H9 (cell line): ENCODE data around the gene ODC1. TPM values are rescaled to one million over a fixed set of nuclear protein-coding genes. Genes with fewer than 3 reads are reported as not detected.

Source experiments
- DNase-seq: peaks from one replicate; pipeline ENCODE4 v3.0.0-alpha.2; 2017
- H2AFZ ChIP-seq: one replicate; pipeline ENCODE4 v1.6.1; 2013; ENCODE audit warnings: mild to moderate bottlenecking, low read length, control low read depth, moderate library complexity
- H2AK5ac ChIP-seq: 2 replicates; pipeline ENCODE4 v1.6.1; 2013; ENCODE audit warnings: low read length, control low read depth, mixed read lengths; ENCODE audit not compliant: insufficient read length
- H2BK120ac ChIP-seq: one replicate; pipeline ENCODE4 v1.6.1; 2013; ENCODE audit warnings: low read depth, mild to moderate bottlenecking, low read length, control low read depth, inconsistent platforms; ENCODE audit not compliant: poor library complexity, severe bottlenecking
- H2BK12ac ChIP-seq: 2 replicates; pipeline ENCODE4 v1.6.1; 2013; ENCODE audit warnings: low read length, control low read depth, mixed read lengths, low read depth; ENCODE audit not compliant: insufficient read length
- H2BK15ac ChIP-seq: 2 replicates; pipeline ENCODE4 v1.6.1; 2013; ENCODE audit warnings: low read depth, low read length, control low read depth
- H2BK20ac ChIP-seq: one replicate; pipeline ENCODE4 v1.6.1; 2013; ENCODE audit warnings: low read depth, mild to moderate bottlenecking, low read length, control low read depth, inconsistent platforms; ENCODE audit not compliant: poor library complexity, severe bottlenecking
- H2BK5ac ChIP-seq: 2 replicates; pipeline ENCODE4 v1.6.1; 2013; ENCODE audit warnings: low read length, control low read depth, mixed read lengths; ENCODE audit not compliant: insufficient read length
- H3K14ac ChIP-seq: 2 replicates; pipeline ENCODE4 v1.6.1; 2013; ENCODE audit warnings: low read length, control low read depth; ENCODE audit not compliant: insufficient read depth
- H3K18ac ChIP-seq: 2 replicates; pipeline ENCODE4 v1.6.1; 2013; ENCODE audit warnings: low read depth, mild to moderate bottlenecking, mixed read lengths, low read length, control low read depth; ENCODE audit not compliant: insufficient read length
- H3K23ac ChIP-seq: 2 replicates; pipeline ENCODE4 v1.6.1; 2013; ENCODE audit warnings: low read length, control low read depth, mixed read lengths, low read depth; ENCODE audit not compliant: insufficient read length
- H3K23me2 ChIP-seq: 2 replicates; pipeline ENCODE4 v1.6.1; 2013; ENCODE audit warnings: low read depth, mild to moderate bottlenecking, mixed read lengths, low read length, control low read depth; ENCODE audit not compliant: insufficient read length, poor library complexity, severe bottlenecking
- H3K27ac ChIP-seq: 2 replicates; pipeline ENCODE4 v1.5.1; 2013; ENCODE audit warnings: low read length, control low read depth, mixed read lengths, low read depth; ENCODE audit not compliant: insufficient read length
- H3K27me3 ChIP-seq: 2 replicates; pipeline ENCODE4 v1.6.1; 2013; ENCODE audit warnings: low read length, control low read depth, inconsistent platforms; ENCODE audit not compliant: insufficient read depth
- H3K4ac ChIP-seq: 2 replicates; pipeline ENCODE4 v1.6.1; 2013; ENCODE audit warnings: low read depth, mild to moderate bottlenecking, control low read depth, inconsistent platforms, low read length, moderate library complexity
- H3K4me1 ChIP-seq: 2 replicates; pipeline ENCODE4 v1.6.1; 2013; ENCODE audit warnings: low read length, control low read depth, inconsistent platforms; ENCODE audit not compliant: insufficient read depth
- H3K4me2 ChIP-seq: 2 replicates; pipeline ENCODE4 v1.6.1; 2013; ENCODE audit warnings: low read length, control low read depth, mixed read lengths; ENCODE audit not compliant: insufficient read length, insufficient read depth
- H3K56ac ChIP-seq: 2 replicates; pipeline ENCODE4 v1.6.1; 2013; ENCODE audit warnings: low read depth, mild to moderate bottlenecking, mixed read lengths, low read length, control low read depth; ENCODE audit not compliant: insufficient read length
- H3K79me1 ChIP-seq: 2 replicates; pipeline ENCODE4 v1.6.1; 2013; ENCODE audit warnings: low read depth, mild to moderate bottlenecking, moderate library complexity, low read length, control low read depth, inconsistent platforms; ENCODE audit not compliant: insufficient read depth, poor library complexity, severe bottlenecking
- H3K79me2 ChIP-seq: 2 replicates; pipeline ENCODE4 v1.6.1; 2013; ENCODE audit warnings: low read length, control low read depth, inconsistent platforms; ENCODE audit not compliant: insufficient read depth
- H3K9ac ChIP-seq: 2 replicates; pipeline ENCODE4 v1.6.1; 2013; ENCODE audit warnings: low read length, control low read depth, mixed read lengths; ENCODE audit not compliant: insufficient read length; ENCODE audit errors: extremely low read depth
- H3K9me3 ChIP-seq: one replicate; pipeline ENCODE4 v1.6.1; 2013; ENCODE audit warnings: low read depth, low read length, inconsistent platforms; ENCODE audit not compliant: control insufficient read depth
- H3T11ph ChIP-seq: one replicate; pipeline ENCODE4 v1.6.1; 2013; ENCODE audit warnings: mild to moderate bottlenecking, low read length, control low read depth, inconsistent platforms
- H4K20me1 ChIP-seq: one replicate; pipeline ENCODE4 v1.6.1; 2013; ENCODE audit not compliant: control insufficient read depth, insufficient read length, insufficient read depth
- H4K5ac ChIP-seq: 2 replicates; pipeline ENCODE4 v1.6.1; 2013; ENCODE audit warnings: low read depth, mild to moderate bottlenecking, mixed read lengths, low read length, control low read depth; ENCODE audit not compliant: insufficient read length
- H4K8ac ChIP-seq: replicated peaks from 2 replicates; pipeline ENCODE4 v1.6.1; 2013; ENCODE audit warnings: low read length, control low read depth, mixed read lengths, low read depth; ENCODE audit not compliant: insufficient read length
- H4K91ac ChIP-seq: 2 replicates; pipeline ENCODE4 v1.6.1; 2013; ENCODE audit warnings: low read depth, mild to moderate bottlenecking, moderate library complexity, mixed read lengths, low read length, control low read depth; ENCODE audit not compliant: insufficient read length
- H3K27ac Mint-ChIP-seq, 3 experiments: 2 replicates in 2 of 3; 3 replicates in 1 of 3; pipeline ENCODE4 v1.8.0; 2020 to 2021; ENCODE audit warnings: mixed read lengths in 3 of 3, mild to moderate bottlenecking in 1 of 3, moderate library complexity in 1 of 3
- H3K27me3 Mint-ChIP-seq: 2 replicates; pipeline ENCODE4 v1.8.0; 2021; ENCODE audit warnings: low read depth, mild to moderate bottlenecking, moderate library complexity, mixed read lengths
- H3K36me3 Mint-ChIP-seq, 3 experiments: 2 replicates in 2 of 3; 3 replicates in 1 of 3; pipeline ENCODE4 v1.8.0; 2020 to 2021; ENCODE audit warnings: low read depth in 3 of 3, mixed read lengths in 3 of 3; ENCODE audit not compliant: insufficient read depth in 1 of 3
- H3K4me1 Mint-ChIP-seq, 2 experiments: 2 replicates each; pipeline ENCODE4 v1.8.0; 2020; ENCODE audit warnings: mixed read lengths in 2 of 2
- H3K4me3 Mint-ChIP-seq, 2 experiments: 2 replicates in 1 of 2; 3 replicates in 1 of 2; pipeline ENCODE4 v1.8.0; 2020 to 2021; ENCODE audit warnings: mild to moderate bottlenecking in 2 of 2, mixed read lengths in 2 of 2, moderate library complexity in 1 of 2
- H3K9me3 Mint-ChIP-seq, 2 experiments: 2 replicates in 1 of 2; 3 replicates in 1 of 2; pipeline ENCODE4 v1.8.0; 2020; ENCODE audit warnings: mild to moderate bottlenecking in 2 of 2, mixed read lengths in 2 of 2, moderate library complexity in 1 of 2
- WGBS: extraction: QIAGEN DNeasy Blood & Tissue Kit; methylation state at CpG from one replicate; pipeline ENCODE4 v1.1.7; 2013; ENCODE audit warnings: missing lambda C conversion rate, low lambda C conversion rate, mixed read lengths; ENCODE audit not compliant: insufficient read length; ENCODE audit errors: extremely low coverage; 5-methylcytosine and 5-hydroxymethylcytosine counted together
- total RNA-seq: library from RNA; stranded (reverse); gene quantifications from 2 replicates; pipeline ENCODE4 v1.2.1, GENCODE V29; 2021
- TF ChIP-seq, protein P1 (sequence below): fragments of 200-600 bp; sonication (generic); conservative IDR thresholded peaks from 3 replicates; pipeline ENCODE4 v1.8.0; 2021; ENCODE audit warnings: antibody characterized with exemption, mild to moderate bottlenecking

ODC1 gene
- total RNA-seq, 1 experiment from 2014 or later, result 48.3 TPM

DNA sequence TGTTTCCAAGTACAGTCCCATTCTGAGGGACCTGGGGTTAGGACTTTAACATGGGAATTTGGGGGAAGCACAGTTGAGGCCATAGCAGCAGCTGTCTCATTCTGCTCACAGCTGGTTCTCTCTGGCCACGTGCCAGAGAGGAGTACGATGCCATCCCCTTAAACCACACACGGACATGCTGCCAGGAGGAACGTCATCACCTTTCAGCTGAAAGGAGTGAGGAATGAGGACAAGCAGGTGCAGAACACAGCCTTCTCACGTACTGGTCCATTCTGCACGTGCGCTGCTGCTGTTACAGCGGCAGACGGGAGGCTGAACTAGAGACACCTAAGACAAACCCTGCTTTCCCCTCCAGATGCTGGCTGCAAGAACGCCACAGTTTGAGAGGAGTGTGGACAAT lies 33.5 kb downstream of the ODC1 start:
- no peaks in the 10 kb centered on the region for H3K36me3 Mint-ChIP-seq
- H3K27ac Mint-ChIP-seq, result no peak overlapping the region; a peak in 1 of 7 replicates
- H3K9ac ChIP-seq, result no peak overlapping the region

More for the DNA sequence above, 33.5 kb downstream of the ODC1 start:
- Histone ChIP-seq H3K14ac (no peak overlapping the region), H4K5ac (no peak overlapping the region), H3K18ac (no peak overlapping the region), H3K27ac (no peak overlapping the region), H2BK5ac (no peak overlapping the region), H4K8ac (no peak overlapping the region), H3K4me1 (no peaks in the 10 kb centered on the region), H3K56ac (no peak overlapping the region), H3K23ac (no peak overlapping the region), H3K9me3 (no peaks in the 10 kb centered on the region), H2BK20ac (no peak overlapping the region), H3K23me2 (no peaks in the 10 kb centered on the region), H2AFZ (no peak overlapping the region), H3K79me1 (no peaks in the 10 kb centered on the region), H4K91ac (no peak overlapping the region), H4K20me1 (peaks cover 2% of the 10 kb centered on the region), H3K79me2 (no peaks in the 10 kb centered on the region), H3K27me3 (no peaks in the 10 kb centered on the region), H2AK5ac (no peak overlapping the region), H2BK120ac (no peak overlapping the region), H2BK15ac (no peak overlapping the region), H3K4me2 (no peak overlapping the region), H2BK12ac (no peak overlapping the region), H3T11ph (no peak overlapping the region), H3K4ac (no peak overlapping the region)
- no CpG with 5 or more reads among the region's 10 CpGs for WGBS
- H3K4me3 Mint-ChIP-seq, result no peak overlapping the region
- H3K27me3 Mint-ChIP-seq, result no peaks in the 10 kb centered on the region
- DNase-seq, result no peak
- H3K9me3 Mint-ChIP-seq, result peaks cover 3% of the 10 kb centered on the region in 2 experiments; a peak in 3 of 5 replicates
- H3K4me1 Mint-ChIP-seq, result peaks cover 0 to 8% of the 10 kb centered on the region in 2 experiments; a peak in 2 of 4 replicates
- TF ChIP-seq, protein P1, sequence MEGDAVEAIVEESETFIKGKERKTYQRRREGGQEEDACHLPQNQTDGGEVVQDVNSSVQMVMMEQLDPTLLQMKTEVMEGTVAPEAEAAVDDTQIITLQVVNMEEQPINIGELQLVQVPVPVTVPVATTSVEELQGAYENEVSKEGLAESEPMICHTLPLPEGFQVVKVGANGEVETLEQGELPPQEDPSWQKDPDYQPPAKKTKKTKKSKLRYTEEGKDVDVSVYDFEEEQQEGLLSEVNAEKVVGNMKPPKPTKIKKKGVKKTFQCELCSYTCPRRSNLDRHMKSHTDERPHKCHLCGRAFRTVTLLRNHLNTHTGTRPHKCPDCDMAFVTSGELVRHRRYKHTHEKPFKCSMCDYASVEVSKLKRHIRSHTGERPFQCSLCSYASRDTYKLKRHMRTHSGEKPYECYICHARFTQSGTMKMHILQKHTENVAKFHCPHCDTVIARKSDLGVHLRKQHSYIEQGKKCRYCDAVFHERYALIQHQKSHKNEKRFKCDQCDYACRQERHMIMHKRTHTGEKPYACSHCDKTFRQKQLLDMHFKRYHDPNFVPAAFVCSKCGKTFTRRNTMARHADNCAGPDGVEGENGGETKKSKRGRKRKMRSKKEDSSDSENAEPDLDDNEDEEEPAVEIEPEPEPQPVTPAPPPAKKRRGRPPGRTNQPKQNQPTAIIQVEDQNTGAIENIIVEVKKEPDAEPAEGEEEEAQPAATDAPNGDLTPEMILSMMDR, result no peak
